H1 (cell line): Measurements from ENCODE around the gene ZNF536. TPM values are rescaled to one million over a fixed set of nuclear protein-coding genes. Genes with fewer than 3 reads are reported as not detected.

Experiments
- CTCF ChIA-PET: fragments of 300-600 bp; sonication (Branson Sonifier 250); formaldehyde crosslinking; loops from one replicate; lab custom pipeline; 2021; ENCODE audit not compliant: partially characterized antibody; lab: Charles Lee
- POLR2A ChIA-PET: fragments of 300-600 bp; sonication (Branson Sonifier 250); formaldehyde crosslinking; loops from one replicate; lab custom pipeline; 2021; ENCODE audit warnings: inconsistent platforms; ENCODE audit not compliant: partially characterized antibody; lab: Charles Lee
- DNase-seq, 2 experiments: peaks; one replicate each; pipeline versions ENCODE4 v3.0.0 to v3.0.0-alpha.2; 2010 to 2022; ENCODE audit warnings: low spot score in 2 of 2, low read depth in 1 of 2, mixed read lengths in 1 of 2
- FAIRE-seq: peaks from 2 replicates; lab custom pipeline; 2011; peaks lifted over from hg19 to GRCh38; lab: Jason Lieb, UNC
- H2AFZ ChIP-seq: 2 replicates; pipeline ENCODE4 v1.8.1; 2012; ENCODE audit warnings: low read length, inconsistent platforms
- H2AK5ac ChIP-seq: 2 replicates; pipeline ENCODE4 v1.6.1; 2013; ENCODE audit warnings: low read depth, low read length
- H2BK120ac ChIP-seq: replicated peaks from 2 replicates; pipeline ENCODE3; 2013; ENCODE audit warnings: low read depth, low read length, inconsistent platforms
- H2BK12ac ChIP-seq: 2 replicates; pipeline ENCODE4 v1.6.1; 2013; ENCODE audit warnings: low read depth, low read length
- H2BK15ac ChIP-seq: 2 replicates; pipeline ENCODE4 v1.6.1; 2013; ENCODE audit warnings: low read length
- H2BK20ac ChIP-seq: 2 replicates; pipeline ENCODE4 v1.6.1; 2013; ENCODE audit warnings: low read length
- H2BK5ac ChIP-seq: 2 replicates; pipeline ENCODE4 v1.6.1; 2013; ENCODE audit warnings: low read depth, low read length
- H3K14ac ChIP-seq: 2 replicates; pipeline ENCODE4 v1.6.1; 2013; ENCODE audit warnings: inconsistent platforms; ENCODE audit not compliant: insufficient read length
- H3K18ac ChIP-seq: 2 replicates; pipeline ENCODE4 v1.6.1; 2013; ENCODE audit warnings: low read length; ENCODE audit errors: extremely low read depth
- H3K23ac ChIP-seq: 2 replicates; pipeline ENCODE4 v1.6.1; 2013; ENCODE audit warnings: inconsistent platforms; ENCODE audit not compliant: insufficient read length
- H3K23me2 ChIP-seq: 2 replicates; pipeline ENCODE4 v1.6.1; 2013; ENCODE audit warnings: low read depth, low read length
- H3K27ac ChIP-seq: 2 replicates; pipeline ENCODE4 v1.6.1; 2011; ENCODE audit warnings: low read depth, low read length, inconsistent platforms
- H3K27me3 ChIP-seq, 4 experiments: replicated peaks in 1 of 4; 1 replicate in 1 of 4; 2 replicates in 3 of 4; pipeline versions ENCODE4 v1.6.1 to v1.8.1; 2011 to 2013; ENCODE audit warnings: low read length in 3 of 4, mild to moderate bottlenecking in 3 of 4, inconsistent platforms in 2 of 4, mixed read lengths in 2 of 4, moderate library complexity in 1 of 4; ENCODE audit not compliant: control insufficient read depth in 3 of 4, insufficient read depth in 3 of 4; ENCODE audit errors: extremely low read depth in 1 of 4
- H3K36me3 ChIP-seq, 4 experiments: 2 replicates each; pipeline versions ENCODE4 v1.6.1 to v1.8.1; 2011 to 2013; ENCODE audit warnings: mild to moderate bottlenecking in 4 of 4, low read length in 3 of 4, moderate library complexity in 2 of 4, control low read depth in 1 of 4, inconsistent platforms in 1 of 4; ENCODE audit not compliant: insufficient read depth in 4 of 4, control insufficient read depth in 2 of 4
- H3K4ac ChIP-seq: replicated peaks from 2 replicates; pipeline ENCODE3; 2013; ENCODE audit warnings: low read length, low read depth, mixed read lengths, inconsistent platforms; ENCODE audit not compliant: insufficient read length
- H3K4me1 ChIP-seq, 4 experiments: replicated peaks in 1 of 4; 1 replicate in 1 of 4; 2 replicates in 3 of 4; pipeline versions ENCODE4 v1.6.1 to v1.8.1; 2011 to 2013; ENCODE audit warnings: low read length in 3 of 4, inconsistent platforms in 2 of 4, mixed read lengths in 1 of 4; ENCODE audit not compliant: insufficient read depth in 4 of 4, control insufficient read depth in 3 of 4
- H3K4me2 ChIP-seq, 2 experiments: 2 replicates each; pipeline versions ENCODE4 v1.6.1 to v1.8.1; 2011 to 2013; ENCODE audit warnings: low read depth in 2 of 2, low read length in 2 of 2, control low read depth in 1 of 2, inconsistent platforms in 1 of 2, mild to moderate bottlenecking in 1 of 2; ENCODE audit not compliant: insufficient read depth in 1 of 2
- H3K4me3 ChIP-seq, 4 experiments: fragments of 200-600, 300-600 bp in 1 of 4; sonication (generic), shearing (Covaris generic), sonication (Bioruptor Twin) in 1 of 4; 2 replicates each; pipeline versions ENCODE4 v1.5.1 to v1.8.1; 2011 to 2016; ENCODE audit warnings: low read length in 4 of 4, low read depth in 3 of 4, control low read depth in 2 of 4, inconsistent platforms in 2 of 4, mild to moderate bottlenecking in 2 of 4, mixed read lengths in 1 of 4, moderate library complexity in 1 of 4; ENCODE audit not compliant: insufficient read depth in 2 of 4; ENCODE audit errors: extremely low read depth in 1 of 4
- H3K56ac ChIP-seq: replicated peaks from 2 replicates; pipeline ENCODE3; 2013; ENCODE audit warnings: low read depth, mild to moderate bottlenecking, mixed read lengths, low read length, inconsistent platforms; ENCODE audit not compliant: insufficient read length
- H3K79me1 ChIP-seq: 2 replicates; pipeline ENCODE4 v1.6.1; 2013; ENCODE audit warnings: low read depth, low read length, control low read depth
- H3K79me2 ChIP-seq, 2 experiments: 2 replicates each; pipeline versions ENCODE4 v1.6.1 to v1.8.1; 2012 to 2013; ENCODE audit warnings: low read length in 2 of 2, mild to moderate bottlenecking in 2 of 2, inconsistent platforms in 1 of 2; ENCODE audit not compliant: insufficient read depth in 2 of 2, control insufficient read depth in 1 of 2
- H3K9ac ChIP-seq, 4 experiments: replicated peaks in 1 of 4; 1 replicate in 1 of 4; 2 replicates in 3 of 4; pipeline versions ENCODE4 v1.6.1 to v1.8.1; 2011 to 2013; ENCODE audit warnings: low read depth in 3 of 4, low read length in 3 of 4, control low read depth in 2 of 4, mild to moderate bottlenecking in 2 of 4, moderate library complexity in 2 of 4, inconsistent platforms in 1 of 4; ENCODE audit errors: extremely low read depth in 1 of 4
- H3K9me3 ChIP-seq, 2 experiments: 2 replicates each; pipeline versions ENCODE4 v1.6.1 to v1.8.1; 2012 to 2013; ENCODE audit warnings: mild to moderate bottlenecking in 2 of 2, moderate library complexity in 2 of 2, control low read depth in 1 of 2, inconsistent platforms in 1 of 2, low read depth in 1 of 2, low read length in 1 of 2, mixed read lengths in 1 of 2; ENCODE audit not compliant: insufficient read depth in 2 of 2
- H4K20me1 ChIP-seq, 2 experiments: replicated peaks in 1 of 2; 2 replicates each; pipeline versions ENCODE3 to v1.8.1; 2011 to 2013; ENCODE audit warnings: inconsistent platforms in 2 of 2, low read length in 2 of 2, mild to moderate bottlenecking in 1 of 2; ENCODE audit not compliant: insufficient read depth in 2 of 2, control insufficient read depth in 1 of 2
- H4K5ac ChIP-seq: 2 replicates; pipeline ENCODE4 v1.6.1; 2013; ENCODE audit warnings: low read length, low read depth, mixed read lengths, inconsistent platforms; ENCODE audit not compliant: insufficient read length
- H4K8ac ChIP-seq: 2 replicates; pipeline ENCODE4 v1.8.0; 2013; ENCODE audit warnings: mild to moderate bottlenecking, moderate library complexity, low read length, inconsistent platforms; ENCODE audit not compliant: insufficient read depth; ENCODE audit errors: extremely low read depth
- H4K91ac ChIP-seq: replicated peaks from 2 replicates; pipeline ENCODE3; 2013; ENCODE audit warnings: low read length, mixed read lengths, inconsistent platforms; ENCODE audit not compliant: insufficient read length
- HDAC6 ChIP-seq: IDR thresholded peaks from one replicate; pipeline ENCODE4 v1.7.1; 2012; ENCODE audit warnings: low read depth, mild to moderate bottlenecking, inconsistent platforms, low read length, moderate library complexity
- WGBS, 2 experiments: shearing (Covaris generic) in 1 of 2; methylation state at CpG; one replicate each; pipeline versions ENCODE4 v1.1.6 to v1.1.7; 2013 to 2015; ENCODE audit warnings: low lambda C conversion rate in 2 of 2, mixed read lengths in 2 of 2, inconsistent platforms in 1 of 2, low coverage in 1 of 2, missing lambda C conversion rate in 1 of 2; ENCODE audit not compliant: insufficient replicate concordance in 2 of 2, insufficient coverage in 1 of 2, insufficient read length in 1 of 2; ENCODE audit errors: extremely low coverage in 1 of 2, missing lambda C conversion rate in 1 of 2; 5-methylcytosine and 5-hydroxymethylcytosine counted together
- polyA plus RNA-seq, 7 experiments: library from polyadenylated mRNA; depleted of rRNA in 3 of 7; stranded (reverse) in 5 of 7; unstranded in 2 of 7; fragments of >200 nt in 5 of 7; fragments of 200-250 nt in 2 of 7; gene quantifications; 1 replicate in 5 of 7; 2 replicates in 1 of 7; 4 replicates in 1 of 7; pipeline versions ENCODE4 v1.2.1 to v1.2.3, GENCODE V29; 2011 to 2013; ENCODE audit warnings: missing spikeins in 2 of 7, mixed read lengths in 2 of 7
- total RNA-seq: library from RNA; stranded (reverse); fragmentation: NEBNext Ultra II Directional; extraction: Animal tissue kit (Norgen Biotek cat#: 25700); gene quantifications from 2 replicates; pipeline ENCODE4 v1.2.1, GENCODE V29; 2021

ZNF536 gene
- total and polyA plus RNA-seq, 2 of the 8 experiments (the other 6 are each of a cell fraction or from before 2014, with no cell fraction given), result 0.09 to 0.11 TPM

DNA sequence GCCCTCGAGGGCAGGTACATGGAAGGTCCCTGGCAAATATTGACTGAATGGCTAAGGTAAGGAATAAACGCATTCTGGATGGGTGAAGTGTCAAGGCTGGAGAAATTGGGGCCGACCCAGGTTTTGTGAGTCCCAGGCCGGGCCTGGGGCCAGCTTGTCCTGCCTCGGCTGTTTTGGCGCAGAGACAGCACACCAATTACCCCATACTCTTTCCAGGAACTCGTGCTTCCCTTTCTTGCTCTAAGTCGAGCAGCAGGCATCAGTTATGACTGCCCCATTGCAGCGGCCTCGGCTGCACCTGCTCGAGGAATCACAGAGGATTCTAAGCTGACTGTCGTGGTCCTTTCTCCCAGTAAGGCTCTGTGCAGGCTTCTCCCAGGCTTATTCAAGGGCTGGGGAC, 67.1 kb downstream of the ZNF536 start:
- no peak overlapping the region for H3K56ac ChIP-seq
- FAIRE-seq (no peak), DNase-seq (no peak)
- no peak overlapping the region for H3K23ac ChIP-seq
- no peak overlapping the region for H2AK5ac ChIP-seq
- H3K23me2 ChIP-seq, result peaks cover 10% of the 10 kb centered on the region; the same call in 1 of the 2 replicates
- 83% methylated on average over 12 of the region's 12 CpGs; no CpG with 5 or more reads in 1 of the 2 experiments for WGBS, 2 experiments
- H3K79me1 ChIP-seq, result no peaks in the 10 kb centered on the region
- TF ChIP-seq HDAC6, result no peak
- no peak overlapping the region for H4K8ac ChIP-seq
- no peak overlapping the region for H3K4ac ChIP-seq
- H3K9ac ChIP-seq, result no peak overlapping the region
- ChIA-PET CTCF (interaction anchor here (0.8 to 1.4 kb wide), 3 partner anchors 12 to 228 kb away, joined by 4 to 5 read pairs (median 5); no protein-coding TSS in a partner anchor), POLR2A (no interaction called here)
- no peak overlapping the region for H3K14ac ChIP-seq
- no peak overlapping the region for H2AFZ ChIP-seq
- H2BK120ac ChIP-seq, result no peak overlapping the region
- no peaks in the 10 kb centered on the region; a peak in 1 of 4 replicates for H3K79me2 ChIP-seq
- no peaks in the 10 kb centered on the region; a peak in 1 of 7 replicates for H3K4me1 ChIP-seq
- H2BK12ac ChIP-seq, result no peak overlapping the region
- H4K20me1 ChIP-seq, result peaks cover 0 to 7% of the 10 kb centered on the region in 2 experiments
- H4K5ac ChIP-seq, result no peak overlapping the region
- H2BK20ac ChIP-seq, result no peak overlapping the region
- no peak overlapping the region for H3K4me3 ChIP-seq
- H3K18ac ChIP-seq, result no peak overlapping the region
- no peak overlapping the region for H2BK15ac ChIP-seq
- H3K27me3 ChIP-seq, result no peaks in the 10 kb centered on the region
- no peak overlapping the region for H2BK5ac ChIP-seq
- no peak overlapping the region for H4K91ac ChIP-seq
- no peak overlapping the region for H3K27ac ChIP-seq
- H3K4me2 ChIP-seq, result no peak overlapping the region
- H3K36me3 ChIP-seq, result no peaks in the 10 kb centered on the region
- H3K9me3 ChIP-seq, result no peaks in the 10 kb centered on the region; a peak in 1 of 4 replicates
